Panc1 (cell line): Measurements from ENCODE around the gene PSMD4. TPM values are rescaled to one million over a fixed set of nuclear protein-coding genes. Genes with fewer than 3 reads are reported as not detected.
A peak's percentile ranks its signal among the peaks of the same experiment; 100 is the strongest.

ENCODE experiments used
- ATAC-seq: fragments of 200-7000 bp; cut with Tn5 transposase; 2 replicates; pipeline ENCODE4 v1.9.1; 2020; ENCODE audit warnings: mild to moderate bottlenecking, moderate library complexity
- BruUV-seq: library from RNA; stranded (reverse); fragments of 400-500 nt; replicated peaks from 2 replicates; lab custom pipeline; 2021; lab: Mats Ljungman, UMichigan
- CTCF ChIA-PET: fragments of 300-600 bp; sonication (Branson Sonifier 250); formaldehyde crosslinking; loops from one replicate; lab custom pipeline; 2022; ENCODE audit warnings: antibody characterized with exemption; lab: Charles Lee
- POLR2A ChIA-PET: fragments of 300-600 bp; sonication (Branson Sonifier 250); formaldehyde crosslinking; loops from one replicate; lab custom pipeline; 2022; ENCODE audit warnings: antibody characterized with exemption; lab: Charles Lee
- DNase-seq: peaks from one replicate; pipeline ENCODE4 v3.0.0-alpha.2; 2010; ENCODE audit warnings: low read depth, low spot score
- H3K27ac ChIP-seq: 2 replicates; pipeline ENCODE4 v1.5.1; 2011; ENCODE audit warnings: mild to moderate bottlenecking, low read length, inconsistent platforms
- H3K27me3 ChIP-seq: fragments of 200-500 bp; sonication (Bioruptor generic); 2 replicates; pipeline ENCODE4 v1.6.0; 2014; ENCODE audit warnings: low read length, inconsistent platforms; ENCODE audit not compliant: control insufficient read depth, insufficient read depth
- H3K36me3 ChIP-seq: fragments of 200-500 bp; sonication (Bioruptor generic); 2 replicates; pipeline ENCODE4 v1.5.1; 2014; ENCODE audit warnings: inconsistent platforms, mild to moderate bottlenecking, low read length, moderate library complexity; ENCODE audit not compliant: control insufficient read depth, insufficient read depth
- H3K4me1 ChIP-seq: 2 replicates; pipeline ENCODE4 v1.5.1; 2011; ENCODE audit warnings: inconsistent platforms, mild to moderate bottlenecking, low read length, moderate library complexity; ENCODE audit not compliant: control insufficient read depth, insufficient read depth
- H3K4me3 ChIP-seq, 2 experiments: 2 replicates each; pipeline ENCODE4 v1.5.1; 2011 to 2012; ENCODE audit warnings: low read depth in 2 of 2, low read length in 2 of 2, mild to moderate bottlenecking in 2 of 2, inconsistent platforms in 1 of 2, moderate library complexity in 1 of 2
- H3K9me3 ChIP-seq: fragments of 200-500 bp; sonication (Bioruptor generic); 2 replicates; pipeline ENCODE4 v1.5.1; 2014; ENCODE audit warnings: low read depth, mild to moderate bottlenecking, inconsistent platforms, low read length, moderate library complexity; ENCODE audit not compliant: control insufficient read depth, insufficient read depth
- POLR2AphosphoS5 ChIP-seq: IDR thresholded peaks from 2 replicates; pipeline ENCODE4 v1.6.1; 2012; ENCODE audit warnings: mild to moderate bottlenecking, low read depth, low read length, moderate library complexity
- SIN3A ChIP-seq: IDR thresholded peaks from 2 replicates; pipeline ENCODE4 v1.6.1; 2012; ENCODE audit warnings: low read depth, mild to moderate bottlenecking, low read length, moderate library complexity, borderline replicate concordance; ENCODE audit not compliant: insufficient read depth
- TCF7L2 ChIP-seq: IDR thresholded peaks from 2 replicates; pipeline ENCODE4 v1.6.1; 2011; ENCODE audit warnings: mild to moderate bottlenecking, low read depth, low read length, inconsistent platforms
- in situ Hi-C: cut with HindIII; loops from 2 replicates; pipeline ENCODE4 v1.10.0; 2016; ENCODE audit warnings: low sequenced_read_pairs, low pct_unique_long_range_greater_than_20kb
- intact Hi-C: fragments of 100-400 bp; cut with micrococcal nuclease; formaldehyde crosslinking; loops from one replicate; pipeline ENCODE4 v1.10.0; 2022; ENCODE audit not compliant: unreplicated experiment
- total RNA-seq: library from RNA; stranded (reverse); gene quantifications from one replicate; pipeline ENCODE4 v1.2.1, GENCODE V29; 2021; ENCODE audit not compliant: unreplicated experiment
- TF ChIP-seq, protein P1 (sequence below), 2 experiments: IDR thresholded peaks; 2 replicates each; pipeline ENCODE4 v1.6.1; 2011 to 2012; ENCODE audit warnings: low read depth in 2 of 2, control low read depth in 1 of 2, low read length in 1 of 2, mild to moderate bottlenecking in 1 of 2, moderate library complexity in 1 of 2; ENCODE audit not compliant: insufficient read depth in 1 of 2
- TF ChIP-seq, protein P2 (sequence below): fragments of 450-650 bp; IDR thresholded peaks from 2 replicates; pipeline ENCODE4 v1.5.1; 2017; ENCODE audit warnings: mild to moderate bottlenecking

Gene PSMD4
- total RNA-seq, 1 experiment from 2014 or later = 256 TPM

DNA sequence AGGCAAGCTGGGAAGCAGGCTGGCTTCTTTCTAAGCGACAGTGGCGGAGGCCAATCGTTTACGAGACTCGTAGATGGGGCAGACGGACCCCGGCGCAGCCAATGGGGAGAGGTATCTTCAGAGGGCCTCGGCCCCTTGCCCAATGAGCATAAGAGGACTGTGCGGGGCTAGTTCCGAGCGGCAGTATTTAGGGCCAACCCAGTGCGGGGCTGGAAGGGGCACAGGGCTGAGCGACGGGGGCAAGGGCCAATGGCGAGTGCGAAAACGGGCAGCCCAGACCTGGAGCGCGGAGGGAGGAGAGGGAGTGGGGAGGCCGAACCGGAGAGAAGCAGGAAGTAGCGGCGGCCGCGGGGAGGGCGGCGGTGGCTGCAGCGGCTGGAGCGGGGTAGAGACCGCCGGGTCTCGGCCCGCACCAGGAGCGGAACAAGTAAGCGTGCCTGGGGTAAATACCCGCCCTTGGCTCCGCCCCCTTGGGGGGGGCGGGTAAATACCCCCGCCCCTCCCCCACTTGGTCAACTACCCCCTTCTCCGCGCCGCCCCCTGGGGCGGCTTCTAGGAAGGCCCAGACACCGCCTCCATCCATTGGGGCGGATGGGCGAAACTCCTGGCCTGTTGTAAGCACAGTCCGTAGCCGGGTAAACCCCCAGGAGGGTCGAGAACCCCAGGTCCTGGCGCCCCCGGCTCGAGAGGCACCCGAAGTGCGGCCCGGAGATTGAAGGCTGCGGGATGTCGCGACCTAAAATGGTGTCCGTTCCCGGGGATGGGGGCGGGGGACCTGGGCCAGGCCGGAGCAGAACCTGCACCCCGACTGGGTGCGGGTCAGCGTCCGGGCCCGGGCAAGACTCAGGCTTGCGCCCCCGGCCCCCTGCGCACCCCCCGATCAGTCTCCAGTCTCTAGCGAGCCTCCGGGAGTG is 27.7 kb downstream of the PSMD4 start, which contains the start of gene ZNF687:
ZNF687 (plus strand) TSS at position 331 of the 914 bp plus-strand sequence. CDS start 3,993 bp downstream, outside the sequence.
- Histone ChIP-seq H3K4me1 (peaks cover 14% of the 10 kb centered on the region), H3K36me3 (peaks cover 5% of the 10 kb centered on the region; the same call in 1 of the 2 replicates), H3K27me3 (no peaks in the 10 kb centered on the region), H3K9me3 (no peaks in the 10 kb centered on the region), H3K27ac (peak within 1 kb of the TSS; percentile 97), H3K4me3 (peak within 1 kb of the TSS; percentile 93 to 95)
- TF ChIP-seq, protein P1, sequence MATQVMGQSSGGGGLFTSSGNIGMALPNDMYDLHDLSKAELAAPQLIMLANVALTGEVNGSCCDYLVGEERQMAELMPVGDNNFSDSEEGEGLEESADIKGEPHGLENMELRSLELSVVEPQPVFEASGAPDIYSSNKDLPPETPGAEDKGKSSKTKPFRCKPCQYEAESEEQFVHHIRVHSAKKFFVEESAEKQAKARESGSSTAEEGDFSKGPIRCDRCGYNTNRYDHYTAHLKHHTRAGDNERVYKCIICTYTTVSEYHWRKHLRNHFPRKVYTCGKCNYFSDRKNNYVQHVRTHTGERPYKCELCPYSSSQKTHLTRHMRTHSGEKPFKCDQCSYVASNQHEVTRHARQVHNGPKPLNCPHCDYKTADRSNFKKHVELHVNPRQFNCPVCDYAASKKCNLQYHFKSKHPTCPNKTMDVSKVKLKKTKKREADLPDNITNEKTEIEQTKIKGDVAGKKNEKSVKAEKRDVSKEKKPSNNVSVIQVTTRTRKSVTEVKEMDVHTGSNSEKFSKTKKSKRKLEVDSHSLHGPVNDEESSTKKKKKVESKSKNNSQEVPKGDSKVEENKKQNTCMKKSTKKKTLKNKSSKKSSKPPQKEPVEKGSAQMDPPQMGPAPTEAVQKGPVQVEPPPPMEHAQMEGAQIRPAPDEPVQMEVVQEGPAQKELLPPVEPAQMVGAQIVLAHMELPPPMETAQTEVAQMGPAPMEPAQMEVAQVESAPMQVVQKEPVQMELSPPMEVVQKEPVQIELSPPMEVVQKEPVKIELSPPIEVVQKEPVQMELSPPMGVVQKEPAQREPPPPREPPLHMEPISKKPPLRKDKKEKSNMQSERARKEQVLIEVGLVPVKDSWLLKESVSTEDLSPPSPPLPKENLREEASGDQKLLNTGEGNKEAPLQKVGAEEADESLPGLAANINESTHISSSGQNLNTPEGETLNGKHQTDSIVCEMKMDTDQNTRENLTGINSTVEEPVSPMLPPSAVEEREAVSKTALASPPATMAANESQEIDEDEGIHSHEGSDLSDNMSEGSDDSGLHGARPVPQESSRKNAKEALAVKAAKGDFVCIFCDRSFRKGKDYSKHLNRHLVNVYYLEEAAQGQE (IDR thresholded peaks at IDR 0.05; ENCODE audit: insufficient read depth in 1 of 2, low read depth in 2 of 2, low read length in 1 of 2) = no peak
- TF ChIP-seq, protein P2, sequence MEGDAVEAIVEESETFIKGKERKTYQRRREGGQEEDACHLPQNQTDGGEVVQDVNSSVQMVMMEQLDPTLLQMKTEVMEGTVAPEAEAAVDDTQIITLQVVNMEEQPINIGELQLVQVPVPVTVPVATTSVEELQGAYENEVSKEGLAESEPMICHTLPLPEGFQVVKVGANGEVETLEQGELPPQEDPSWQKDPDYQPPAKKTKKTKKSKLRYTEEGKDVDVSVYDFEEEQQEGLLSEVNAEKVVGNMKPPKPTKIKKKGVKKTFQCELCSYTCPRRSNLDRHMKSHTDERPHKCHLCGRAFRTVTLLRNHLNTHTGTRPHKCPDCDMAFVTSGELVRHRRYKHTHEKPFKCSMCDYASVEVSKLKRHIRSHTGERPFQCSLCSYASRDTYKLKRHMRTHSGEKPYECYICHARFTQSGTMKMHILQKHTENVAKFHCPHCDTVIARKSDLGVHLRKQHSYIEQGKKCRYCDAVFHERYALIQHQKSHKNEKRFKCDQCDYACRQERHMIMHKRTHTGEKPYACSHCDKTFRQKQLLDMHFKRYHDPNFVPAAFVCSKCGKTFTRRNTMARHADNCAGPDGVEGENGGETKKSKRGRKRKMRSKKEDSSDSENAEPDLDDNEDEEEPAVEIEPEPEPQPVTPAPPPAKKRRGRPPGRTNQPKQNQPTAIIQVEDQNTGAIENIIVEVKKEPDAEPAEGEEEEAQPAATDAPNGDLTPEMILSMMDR = no peak
- TF ChIP-seq SIN3A = peak; percentile 74; the same call in 1 of the 2 replicates
- peak; percentile 72; the same call in 1 of the 2 replicates for TF ChIP-seq POLR2AphosphoS5
- intact Hi-C loops = no loop called here
- ATAC-seq (peak; percentile 93), DNase-seq (peak; percentile 97)
- POLR2A ChIA-PET = interaction anchor here (0.6 to 1.0 kb wide), 4 partner anchors 19 to 56 kb away, joined by 3 to 9 read pairs (median 3); partner anchors contain the start of gene PSMD4
- CTCF ChIA-PET = interaction anchor here (1.2 kb wide), 1 partner anchor 19 kb away, joined by 4 read pairs; no protein-coding TSS in a partner anchor
- in situ Hi-C loops = no loop called here
- no TSS peak for BruUV-seq

- DNase-seq = no peak
- in situ Hi-C loops (no loop called here), intact Hi-C loops (no loop called here)
- peaks cover 5% of the 10 kb centered on the region; the same call in 1 of the 2 replicates for H3K36me3 ChIP-seq
- TF ChIP-seq, protein P1 (IDR thresholded peaks at IDR 0.05; ENCODE audit: insufficient read depth in 1 of 2, low read depth in 2 of 2, low read length in 1 of 2) = no peak
- TF ChIP-seq SIN3A (no peak), TCF7L2 (no peak), POLR2AphosphoS5 (no peak)
- TF ChIP-seq, protein P2 = no peak
- CTCF ChIA-PET = interaction anchor here (1.2 kb wide), 1 partner anchor 18 kb away, joined by 4 read pairs; no protein-coding TSS in a partner anchor
- peak; percentile 4; the same call in 1 of the 2 replicates for ATAC-seq
- peak overlapping the region; percentile 93 to 95 for H3K4me3 ChIP-seq
- peak overlapping the region; percentile 89 for H3K27ac ChIP-seq
- no peaks in the 10 kb centered on the region for H3K9me3 ChIP-seq
- no TSS peak for BruUV-seq
- POLR2A ChIA-PET = interaction anchor here (0.5 kb wide), 1 partner anchor 36 kb away, joined by 3 read pairs; no protein-coding TSS in a partner anchor
- no peaks in the 10 kb centered on the region for H3K27me3 ChIP-seq
- H3K4me1 ChIP-seq = peaks cover 14% of the 10 kb centered on the region
Observed at GRCh38 chr1:151282883-151283725, 28.6 kb downstream of the PSMD4 start.
